Aorta (tissue), 5 donors: Measurements from ENCODE around the gene CD19. TPM values are rescaled to one million over a fixed set of nuclear protein-coding genes. Genes with fewer than 3 reads are reported as not detected.

Source experiments
- ATAC-seq: fragments of 200-7000 bp; cut with Tn5 transposase; one replicate; pipeline ENCODE4 v1.9.1; 2022; ENCODE audit warnings: moderate library complexity; ENCODE audit not compliant: low FRiP score
- DNase-seq, 2 donors: peaks; one replicate each; pipeline ENCODE4 v3.0.0-alpha.2; 2020
- H3K27ac ChIP-seq, 2 donors: one replicate each; pipeline ENCODE4 v1.5.1; 2013; ENCODE audit warnings: low read length in 2 of 2, mild to moderate bottlenecking in 2 of 2, moderate library complexity in 2 of 2, control low read depth in 1 of 2, inconsistent platforms in 1 of 2, low read depth in 1 of 2
- H3K27me3 ChIP-seq, 2 donors: one replicate each; pipeline ENCODE4 v1.6.1; 2013; ENCODE audit warnings: control low read depth in 1 of 2, low read length in 1 of 2, mild to moderate bottlenecking in 1 of 2, moderate library complexity in 1 of 2; ENCODE audit not compliant: insufficient read depth in 2 of 2, control insufficient read depth in 1 of 2
- H3K36me3 ChIP-seq, 2 donors: one replicate each; pipeline ENCODE4 v1.6.1; 2013; ENCODE audit warnings: control low read depth in 1 of 2, low read length in 1 of 2, mild to moderate bottlenecking in 1 of 2; ENCODE audit not compliant: insufficient read depth in 2 of 2, control insufficient read depth in 1 of 2
- H3K4me1 ChIP-seq, 2 donors: one replicate each; pipeline ENCODE4 v1.6.1; 2013; ENCODE audit warnings: low read length in 2 of 2, control low read depth in 1 of 2, mild to moderate bottlenecking in 1 of 2, moderate library complexity in 1 of 2; ENCODE audit not compliant: insufficient read depth in 2 of 2, control insufficient read depth in 1 of 2
- H3K4me3 ChIP-seq, 2 donors: one replicate each; pipeline ENCODE4 v1.5.1; 2013; ENCODE audit warnings: low read length in 2 of 2, control low read depth in 1 of 2, mild to moderate bottlenecking in 1 of 2
- H3K9me3 ChIP-seq: one replicate; pipeline ENCODE4 v1.6.1; 2013; ENCODE audit warnings: mild to moderate bottlenecking, low read length; ENCODE audit not compliant: control insufficient read depth
- WGBS, 2 donors: extraction: QIAGEN DNeasy Blood & Tissue Kit; methylation state at CpG; one replicate each; pipeline ENCODE4 v1.1.7; 2013; 5-methylcytosine and 5-hydroxymethylcytosine counted together
- intact Hi-C, 2 donors: fragments of 100-400 bp; cut with DNase I; formaldehyde crosslinking; loops; one replicate each; pipeline versions ENCODE4 v1.14.2 to v1.15.0; 2022
- polyA plus RNA-seq, 2 donors: library from polyadenylated mRNA; stranded (reverse); fragments of 200-250 nt; gene quantifications; one replicate each; pipeline ENCODE4 v1.2.3, GENCODE V29; 2013
- total RNA-seq, 2 donors: library from RNA; stranded (reverse); fragmentation: NEBNext Ultra II Directional; extraction: Animal tissue kit (Norgen Biotek cat#: 25700); gene quantifications; one replicate each; pipeline ENCODE4 v1.2.1, GENCODE V29; 2021
- donor health status: healthy with polysubstance abuse.
- donor health status: Bipolar disorder and iron deficiency.
- donor health status: DM: no; HTN: no; CAD: no.
- donor health status: DM: no; HTN: no; CAD: no.
- donor health status: DM: yes; HTN: yes; CAD: no.

The CD19 gene
- total and polyA plus RNA-seq, 4 donors, result 0.10 to 0.71 (median 0.63) TPM; not detected in 1

GRCh38 chr16:28985211-28986041 is 53.7 kb downstream of the CD19 start:
- intact Hi-C loops, result no loop called here
- Histone ChIP-seq H3K4me3 (no peak overlapping the region), H3K4me1 (no peaks in the 10 kb centered on the region), H3K27ac (no peak overlapping the region), H3K27me3 (no peaks in the 10 kb centered on the region), H3K36me3 (peaks cover 0 to 3% of the 10 kb centered on the region in 2 donors), H3K9me3 (no peaks in the 10 kb centered on the region)
- no peak for ATAC-seq
- no peak for DNase-seq
- WGBS, 2 donors, result 89 to 91% methylated on average over 17 to 19 of the region's 19 CpGs

GRCh38 chr16:28986046-28986445 is 54.3 kb downstream of the CD19 start:
- Histone ChIP-seq H3K4me3 (no peak overlapping the region), H3K27ac (no peak overlapping the region), H3K27me3 (no peaks in the 10 kb centered on the region), H3K4me1 (no peaks in the 10 kb centered on the region), H3K36me3 (peaks cover 0 to 3% of the 10 kb centered on the region in 2 donors), H3K9me3 (no peaks in the 10 kb centered on the region)
- ATAC-seq, result no peak
- intact Hi-C loops, result no loop called here
- WGBS, 2 donors, result 92 to 99% methylated on average over 9 of the region's 9 CpGs
- no peak for DNase-seq

DNA sequence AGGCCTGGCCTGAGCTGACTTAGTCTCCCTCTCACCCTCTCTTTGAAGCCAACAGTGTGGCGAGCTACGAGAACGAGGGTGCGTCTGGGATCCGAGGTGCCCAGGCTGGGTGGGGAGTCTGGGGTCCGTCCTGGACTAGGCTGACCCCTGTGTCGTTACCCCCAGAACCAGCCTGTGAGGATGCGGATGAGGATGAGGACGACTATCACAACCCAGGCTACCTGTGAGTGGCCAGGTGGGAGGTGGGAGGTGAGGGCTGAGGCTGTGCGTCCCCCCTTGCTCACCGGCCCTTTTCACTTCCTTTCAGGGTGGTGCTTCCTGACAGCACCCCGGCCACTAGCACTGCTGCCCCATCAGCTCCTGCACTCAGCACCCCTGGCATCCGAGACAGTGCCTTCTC is 54.7 kb downstream of the CD19 start:
- Histone ChIP-seq H3K4me3 (no peak overlapping the region), H3K36me3 (peaks cover 0 to 3% of the 10 kb centered on the region in 2 donors), H3K27me3 (no peaks in the 10 kb centered on the region), H3K27ac (no peak overlapping the region), H3K9me3 (no peaks in the 10 kb centered on the region), H3K4me1 (no peaks in the 10 kb centered on the region)
- DNase-seq (no peak), ATAC-seq (no peak)
- intact Hi-C loops, result no loop called here
- 93 to 97% methylated on average over 13 of the region's 13 CpGs for WGBS, 2 donors

DNA sequence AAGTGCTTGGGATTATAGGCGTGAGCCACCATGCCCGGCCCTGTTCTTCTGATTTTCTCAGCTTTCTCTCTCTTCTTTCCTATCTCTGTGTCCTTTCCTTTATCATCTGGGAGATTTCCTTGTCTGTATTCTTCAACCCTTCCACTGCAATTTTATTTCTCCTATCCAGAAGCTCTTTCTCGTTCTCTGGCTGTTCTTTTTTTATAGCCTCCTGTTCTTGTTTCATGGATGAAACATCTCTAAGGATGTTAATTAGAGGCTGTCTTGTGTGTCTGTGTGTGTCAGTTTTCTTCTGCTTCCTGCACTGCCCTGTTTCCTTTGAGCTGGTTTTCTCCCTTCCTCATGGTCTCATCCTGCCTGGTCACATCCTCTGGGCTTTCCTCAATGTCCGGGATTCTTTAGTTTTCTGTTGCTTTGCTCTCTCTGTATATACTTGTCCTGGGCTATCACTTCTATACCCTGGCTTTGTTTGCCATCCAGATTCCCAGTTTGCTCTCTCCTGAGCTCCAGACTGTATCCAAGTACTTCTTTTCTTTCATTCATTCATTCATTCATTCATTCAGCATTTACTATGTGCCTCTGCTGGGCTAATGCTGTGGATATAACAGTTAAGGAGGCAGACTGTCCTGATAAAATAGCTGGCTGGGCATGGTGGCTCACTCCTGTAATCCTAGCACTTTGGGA is 55.5 kb downstream of the CD19 start:
- H3K4me1 ChIP-seq, result no peaks in the 10 kb centered on the region
- no peak for ATAC-seq
- no peaks in the 10 kb centered on the region for H3K9me3 ChIP-seq
- H3K4me3 ChIP-seq, result no peak overlapping the region
- no peak overlapping the region for H3K27ac ChIP-seq
- intact Hi-C loops, result no loop called here
- no peak for DNase-seq
- 98% methylated on average over 4 of the region's 4 CpGs for WGBS, 2 donors
- peaks cover 0 to under 1% of the 10 kb centered on the region in 2 donors for H3K36me3 ChIP-seq
- H3K27me3 ChIP-seq, result no peaks in the 10 kb centered on the region

Other genes starting within 250 kb of the CD19 start
- gene EIF3C, start 220.5 kb upstream of the CD19 start, total RNA-seq, result 100 to 1,000 TPM; 338 to 374 TPM
- gene EIF3C, start 220.5 kb upstream of the CD19 start, polyA plus RNA-seq, result 100 to 1,000 TPM; 246 to 547 TPM
- gene NPIPB9, start 180.2 kb upstream of the CD19 start, total RNA-seq, result 1 to 10 TPM; 2.8 to 4.1 TPM
- gene NPIPB9, start 180.2 kb upstream of the CD19 start, polyA plus RNA-seq, result under 1 TPM in 1 of 2 donors, not detected in 1; 0.18 TPM
- gene ATXN2L, start 109.0 kb upstream of the CD19 start, total RNA-seq, result 100 to 1,000 TPM in 1 of 2 donors, 10 to 100 TPM in 1; 97.6 to 124 TPM
- 10 to 100 TPM; 22.4 to 54.9 TPM for gene ATXN2L, start 109.0 kb upstream of the CD19 start, polyA plus RNA-seq
- gene TUFM, start 85.6 kb upstream of the CD19 start, total RNA-seq, result 10 to 100 TPM; 71.2 to 71.5 TPM
- 100 to 1,000 TPM in 1 of 2 donors, 10 to 100 TPM in 1; 67.2 to 154 TPM for gene TUFM, start 85.6 kb upstream of the CD19 start, polyA plus RNA-seq
- gene SH2B1, start 68.1 kb upstream of the CD19 start, total RNA-seq, result 10 to 100 TPM; 35.5 to 64.2 TPM
- 10 to 100 TPM; 21.2 to 70.1 TPM for gene SH2B1, start 68.1 kb upstream of the CD19 start, polyA plus RNA-seq
- gene ATP2A1, start 53.5 kb upstream of the CD19 start, total RNA-seq, result under 1 TPM; 0.36 to 0.97 TPM
- gene ATP2A1, start 53.5 kb upstream of the CD19 start, polyA plus RNA-seq, result under 1 TPM; 0.38 to 0.49 TPM
- gene RABEP2, start 6.7 kb upstream of the CD19 start, total RNA-seq, result 10 to 100 TPM; 11.5 to 18.8 TPM
- 10 to 100 TPM; 18.3 to 30.0 TPM for gene RABEP2, start 6.7 kb upstream of the CD19 start, polyA plus RNA-seq
- 10 to 100 TPM; 21.5 to 38.5 TPM for gene NFATC2IP, start 19.0 kb downstream of the CD19 start, total RNA-seq
- 10 to 100 TPM in 1 of 2 donors, 1 to 10 TPM in 1; 6.9 to 37.7 TPM for gene NFATC2IP, start 19.0 kb downstream of the CD19 start, polyA plus RNA-seq
- gene SPNS1, start 42.8 kb downstream of the CD19 start, total RNA-seq, result 10 to 100 TPM; 20.9 to 25.1 TPM
- gene SPNS1, start 42.8 kb downstream of the CD19 start, polyA plus RNA-seq, result 100 to 1,000 TPM in 1 of 2 donors, 10 to 100 TPM in 1; 11.8 to 112 TPM
- 10 to 100 TPM; 16.7 to 17.8 TPM for gene LAT, start 53.1 kb downstream of the CD19 start, total RNA-seq
- 100 to 1,000 TPM in 1 of 2 donors, 1 to 10 TPM in 1; 9.0 to 155 TPM for gene LAT, start 53.1 kb downstream of the CD19 start, polyA plus RNA-seq